Hematopoietic multipotent progenitor cell treated with erythropoietin and hydrocortisone succinate and interleukin-3 and kit ligand, for 4 days (in vitro differentiated cells): ENCODE measurements around the gene DPEP1.
A peak's percentile ranks its signal among the peaks of the same experiment; 100 is the strongest.

ENCODE experiments used
- DNase-seq: peaks from one replicate; pipeline ENCODE4 v3.0.0-alpha.2; 2015

DPEP1 gene

GRCh38 chr16:89600427-89600826, 13.0 kb upstream of the DPEP1 start:
- DNase-seq: no peak

- DNase-seq: no peak
Measured at GRCh38 chr16:89600956-89601355, 12.5 kb upstream of the DPEP1 start.

- no peak for DNase-seq
Measured at GRCh38 chr16:89601906-89602272, 11.6 kb upstream of the DPEP1 start.

- peak; percentile 58 for DNase-seq
Measured at GRCh38 chr16:89602273-89602951, 11.0 kb upstream of the DPEP1 start.

- DNase-seq: no peak
Measured at GRCh38 chr16:89602952-89603590, 10.4 kb upstream of the DPEP1 start.

- no peak for DNase-seq
Measured at GRCh38 chr16:89604764-89605163, 8.7 kb upstream of the DPEP1 start.

- DNase-seq: no peak
Measured at GRCh38 chr16:89605186-89605970, 8.1 kb upstream of the DPEP1 start.

- DNase-seq: no peak
Measured at GRCh38 chr16:89606006-89606405, 7.4 kb upstream of the DPEP1 start.

- DNase-seq: no peak
Measured at GRCh38 chr16:89607453-89607852, 6.0 kb upstream of the DPEP1 start.

GRCh38 chr16:89607937-89608740, 5.3 kb upstream of the DPEP1 start:
- DNase-seq: no peak

- no peak for DNase-seq
Measured at GRCh38 chr16:89610108-89610453, 3.4 kb upstream of the DPEP1 start.

- DNase-seq: no peak
Measured at GRCh38 chr16:89612415-89613166, 851 bp upstream of the DPEP1 start.

GRCh38 chr16:89613954-89614459, 565 bp downstream of the DPEP1 start:
- no peak for DNase-seq

- no peak for DNase-seq
Measured at GRCh38 chr16:89615176-89615575, 1.7 kb downstream of the DPEP1 start.

GRCh38 chr16:89615596-89616090, 2.2 kb downstream of the DPEP1 start:
- DNase-seq: peak; percentile 51

- DNase-seq: no peak
Measured at GRCh38 chr16:89616623-89617022, 3.2 kb downstream of the DPEP1 start.

GRCh38 chr16:89617036-89617435, 3.6 kb downstream of the DPEP1 start:
- no peak for DNase-seq

- DNase-seq: no peak
Measured at GRCh38 chr16:89618109-89618998, 4.9 kb downstream of the DPEP1 start.

- DNase-seq: no peak
Measured at GRCh38 chr16:89619840-89620239, 6.4 kb downstream of the DPEP1 start.

- DNase-seq: no peak
Measured at GRCh38 chr16:89620406-89620841, 7.0 kb downstream of the DPEP1 start.

GRCh38 chr16:89621136-89621697, 7.8 kb downstream of the DPEP1 start:
- no peak for DNase-seq
